Esophagus (tissue), 2 donors: ENCODE results near the gene MCEMP1. TPM values are rescaled to one million over a fixed set of nuclear protein-coding genes. Genes with fewer than 3 reads are reported as not detected.
"Not testable (repeated sequence)": the region's sequence is repeated elsewhere in the genome, so short reads cannot be mapped to it uniquely, and the experiment has no call there.

Source experiments
- H3K27ac ChIP-seq, 2 donors: one replicate each; pipeline ENCODE4 v1.5.1; 2013; ENCODE audit warnings: low read depth in 2 of 2, mild to moderate bottlenecking in 2 of 2, inconsistent platforms in 1 of 2, low read length in 1 of 2, moderate library complexity in 1 of 2
- H3K27me3 ChIP-seq, 2 donors: one replicate each; pipeline ENCODE4 v1.6.1; 2013; ENCODE audit warnings: low read length in 2 of 2, control low read depth in 1 of 2, mild to moderate bottlenecking in 1 of 2; ENCODE audit not compliant: insufficient read depth in 2 of 2, control insufficient read depth in 1 of 2
- H3K36me3 ChIP-seq, 2 donors: one replicate each; pipeline ENCODE4 v1.6.1; 2013; ENCODE audit warnings: low read length in 1 of 2; ENCODE audit not compliant: control insufficient read depth in 2 of 2, insufficient read depth in 2 of 2
- H3K4me1 ChIP-seq, 2 donors: one replicate each; pipeline ENCODE4 v1.6.1; 2013; ENCODE audit warnings: low read length in 1 of 2; ENCODE audit not compliant: control insufficient read depth in 2 of 2, insufficient read depth in 2 of 2
- H3K4me3 ChIP-seq, 2 donors: one replicate each; pipeline ENCODE4 v1.5.1; 2013; ENCODE audit warnings: low read length in 2 of 2, mild to moderate bottlenecking in 2 of 2, low read depth in 1 of 2, moderate library complexity in 1 of 2
- H3K9me3 ChIP-seq, 2 donors: one replicate each; pipeline ENCODE4 v1.6.1; 2013; ENCODE audit warnings: mild to moderate bottlenecking in 2 of 2, low read depth in 1 of 2, low read length in 1 of 2, moderate library complexity in 1 of 2; ENCODE audit not compliant: control insufficient read depth in 2 of 2, insufficient read depth in 1 of 2
- WGBS, 2 donors: extraction: QIAGEN DNeasy Blood & Tissue Kit; methylation state at CpG; one replicate each; pipeline ENCODE4 v1.1.7; 2013; 5-methylcytosine and 5-hydroxymethylcytosine counted together
- polyA plus RNA-seq, 2 donors: library from polyadenylated mRNA; stranded (reverse); fragments of 200-250 nt; gene quantifications; one replicate each; pipeline ENCODE4 v1.2.3, GENCODE V29; 2013
- donor health status: healthy with polysubstance abuse.
- donor health status: Bipolar disorder and iron deficiency.

MCEMP1 gene
- polyA plus RNA-seq, 2 donors = 0.09 to 0.53 TPM

DNA sequence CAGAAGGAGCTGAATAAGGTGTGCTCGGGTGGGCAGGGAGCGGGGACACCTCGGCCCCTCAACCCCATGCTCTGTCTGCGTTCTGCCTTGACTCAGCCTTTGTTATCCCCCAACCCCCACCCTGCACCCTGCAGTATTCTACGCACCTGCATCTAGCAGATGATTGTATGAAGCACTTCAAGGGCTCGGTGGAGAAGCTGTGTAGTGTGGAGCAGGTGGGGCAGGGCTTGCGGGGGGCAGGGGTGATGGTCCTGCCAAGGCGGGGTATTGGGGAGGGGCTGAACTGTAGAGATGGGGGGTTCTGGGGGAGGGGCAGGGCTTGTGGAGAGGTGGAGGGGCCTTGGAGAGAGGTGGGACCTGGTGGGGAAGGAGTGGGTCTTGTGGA lies 33.9 kb upstream of the MCEMP1 start:
- Histone ChIP-seq H3K36me3 (peaks cover 0 to 32% of the 10 kb centered on the region in 2 donors), H3K4me3 (no peak overlapping the region), H3K4me1 (peaks cover 0 to 8% of the 10 kb centered on the region in 2 donors), H3K27ac (no peak overlapping the region), H3K27me3 (no peaks in the 10 kb centered on the region), H3K9me3 (no peaks in the 10 kb centered on the region)
- 95% methylated on average over 8 of the region's 8 CpGs for WGBS, 2 donors

DNA sequence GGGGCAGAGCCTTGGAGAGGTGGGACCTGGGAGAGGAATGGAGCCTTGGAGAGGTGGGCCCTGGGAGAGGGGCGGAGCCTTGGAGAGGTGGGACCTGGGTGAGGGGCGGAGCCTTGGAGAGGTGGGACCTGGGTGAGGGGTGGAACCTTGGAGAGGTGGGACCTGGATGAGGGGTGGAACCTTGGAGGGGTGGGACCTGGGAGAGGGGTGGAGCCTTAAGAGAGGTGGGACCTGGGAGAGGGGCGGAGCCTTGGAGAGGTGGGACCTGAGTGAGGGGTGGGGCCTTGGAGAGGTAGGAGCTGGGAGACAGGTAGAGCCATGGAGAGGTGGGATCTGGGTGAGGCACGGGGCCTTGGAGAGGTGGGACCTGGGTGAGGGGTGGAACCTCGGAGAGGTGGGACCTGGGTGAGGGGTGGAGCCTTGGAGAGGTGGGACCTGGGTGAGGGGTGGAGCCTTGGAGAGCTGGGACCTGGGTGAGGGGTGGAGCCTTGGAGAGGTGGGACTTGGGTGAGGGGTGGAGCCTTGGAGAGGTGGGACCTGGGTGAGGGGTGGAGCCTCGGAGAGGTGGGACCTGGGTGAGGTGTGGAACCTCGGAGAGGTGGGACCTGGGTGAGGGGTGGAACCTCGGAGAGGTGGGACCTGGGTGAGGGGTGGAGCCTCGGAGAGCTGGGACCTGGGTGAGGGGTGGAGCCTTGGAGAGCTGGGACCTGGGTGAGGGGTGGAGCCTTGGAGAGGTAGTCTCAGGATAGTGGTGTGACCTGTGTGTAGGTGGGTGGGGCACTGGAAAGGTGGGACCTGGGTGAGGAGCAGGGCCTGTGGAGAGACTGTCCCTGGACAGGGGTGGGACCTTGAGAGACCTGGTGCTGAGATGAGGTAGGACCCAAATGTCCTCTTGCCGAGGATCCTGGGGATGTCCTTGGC lies 33.0 kb upstream of the MCEMP1 start:
- not testable (repeated sequence) for H3K27ac ChIP-seq, H3K27me3 ChIP-seq, H3K4me1 ChIP-seq, H3K4me3 ChIP-seq, H3K9me3 ChIP-seq
- H3K36me3 ChIP-seq = peaks cover 0 to 32% of the 10 kb centered on the region in 2 donors
- 48 to 86% methylated on average over 9 to 10 of the region's 10 CpGs for WGBS, 2 donors

- H3K4me3 ChIP-seq = no peak overlapping the region
- H3K27ac ChIP-seq = no peak overlapping the region
- no peaks in the 10 kb centered on the region for H3K27me3 ChIP-seq
- no peaks in the 10 kb centered on the region for H3K9me3 ChIP-seq
- 91 to 94% methylated on average over 16 to 20 of the region's 20 CpGs for WGBS, 2 donors
- peaks cover 0 to 8% of the 10 kb centered on the region in 2 donors for H3K4me1 ChIP-seq
- H3K36me3 ChIP-seq = peaks cover 0 to 29% of the 10 kb centered on the region in 2 donors
Measured at GRCh38 chr19:7644550-7644877, 32.4 kb upstream of the MCEMP1 start.

DNA sequence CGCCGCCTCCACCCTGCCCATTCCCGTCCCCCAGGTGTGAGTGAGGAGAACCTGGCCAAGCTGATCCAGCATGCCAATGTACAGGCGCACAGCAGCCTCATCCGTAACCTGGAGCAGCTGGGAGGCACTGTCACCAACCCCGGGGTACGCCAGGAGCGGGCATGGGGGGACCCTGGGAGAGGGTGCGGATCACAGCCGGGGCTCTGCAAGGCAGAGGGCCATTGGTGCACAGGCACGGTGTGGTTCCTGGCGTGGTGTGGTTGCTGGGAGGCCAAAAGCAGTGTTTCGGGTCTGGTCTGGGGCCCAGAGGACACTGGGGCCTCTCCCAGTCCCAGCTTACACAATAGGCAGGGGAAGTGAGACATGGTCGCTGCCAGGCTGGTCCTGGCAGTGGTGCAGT lies 31.7 kb upstream of the MCEMP1 start:
- H3K36me3 ChIP-seq = peaks cover 0 to 23% of the 10 kb centered on the region in 2 donors
- H3K27ac ChIP-seq = no peak overlapping the region
- H3K4me3 ChIP-seq = no peak overlapping the region

GRCh38 chr19:7645656-7646425 lies 31.0 kb upstream of the MCEMP1 start:
- no peaks in the 10 kb centered on the region for H3K27me3 ChIP-seq
- H3K9me3 ChIP-seq = no peaks in the 10 kb centered on the region
- H3K4me1 ChIP-seq = no peaks in the 10 kb centered on the region
- no peak overlapping the region for H3K4me3 ChIP-seq
- H3K27ac ChIP-seq = no peak overlapping the region
- 69 to 80% methylated on average over 20 of the region's 20 CpGs for WGBS, 2 donors
- peaks cover 0 to 19% of the 10 kb centered on the region in 2 donors for H3K36me3 ChIP-seq

More for the DNA sequence above, 31.7 kb upstream of the MCEMP1 start:
- H3K27me3 ChIP-seq = no peaks in the 10 kb centered on the region
- 89 to 94% methylated on average over 14 of the region's 14 CpGs for WGBS, 2 donors
- peaks cover 0 to 2% of the 10 kb centered on the region in 2 donors for H3K4me1 ChIP-seq
- no peaks in the 10 kb centered on the region for H3K9me3 ChIP-seq

DNA sequence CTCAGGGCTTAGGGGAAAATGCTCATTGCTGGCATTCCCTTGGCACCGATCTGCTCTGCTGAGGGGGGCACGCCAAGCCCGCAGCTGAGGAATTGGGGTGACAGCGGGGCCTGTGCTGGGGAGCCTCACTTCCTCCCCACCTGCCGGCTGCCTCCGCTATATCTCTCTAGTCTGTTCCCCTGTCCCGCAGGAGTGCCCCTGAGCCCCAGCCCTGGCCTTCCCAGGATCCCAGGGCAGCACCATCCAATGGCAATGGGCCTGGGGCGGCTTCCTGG lies 30.5 kb upstream of the MCEMP1 start:
- Histone ChIP-seq H3K27me3 (no peaks in the 10 kb centered on the region), H3K36me3 (peaks cover 0 to 19% of the 10 kb centered on the region in 2 donors), H3K4me1 (no peaks in the 10 kb centered on the region), H3K9me3 (no peaks in the 10 kb centered on the region), H3K27ac (no peak overlapping the region), H3K4me3 (no peak overlapping the region)
- 80 to 92% methylated on average over 7 to 8 of the region's 8 CpGs for WGBS, 2 donors

- H3K27me3 ChIP-seq = no peaks in the 10 kb centered on the region
- H3K4me3 ChIP-seq = no peak overlapping the region
- H3K9me3 ChIP-seq = no peaks in the 10 kb centered on the region
- H3K27ac ChIP-seq = no peak overlapping the region
- H3K36me3 ChIP-seq = peaks cover 0 to 17% of the 10 kb centered on the region in 2 donors
- WGBS, 2 donors = 90% methylated on average over 26 of the region's 26 CpGs
- H3K4me1 ChIP-seq = no peaks in the 10 kb centered on the region
Measured at GRCh38 chr19:7647156-7647555, 29.7 kb upstream of the MCEMP1 start.

GRCh38 chr19:7648265-7649014 lies 28.4 kb upstream of the MCEMP1 start:
- no peaks in the 10 kb centered on the region for H3K27me3 ChIP-seq
- 85 to 87% methylated on average over 15 of the region's 15 CpGs for WGBS, 2 donors
- no peak overlapping the region for H3K27ac ChIP-seq
- no peaks in the 10 kb centered on the region for H3K4me1 ChIP-seq
- H3K4me3 ChIP-seq = no peak overlapping the region
- peaks cover 0 to 10% of the 10 kb centered on the region in 2 donors for H3K36me3 ChIP-seq
- H3K9me3 ChIP-seq = no peaks in the 10 kb centered on the region

GRCh38 chr19:7650148-7650547 lies 26.7 kb upstream of the MCEMP1 start:
- 40 to 50% methylated on average over 2 of the region's 2 CpGs for WGBS, 2 donors
- H3K36me3 ChIP-seq = peaks cover 0 to 8% of the 10 kb centered on the region in 2 donors

More at GRCh38 chr19:7650148-7650547, 26.7 kb upstream of the MCEMP1 start:
- Histone ChIP-seq H3K9me3 (no peaks in the 10 kb centered on the region), H3K4me3 (no peak overlapping the region), H3K27ac (no peak overlapping the region), H3K4me1 (no peaks in the 10 kb centered on the region), H3K27me3 (no peaks in the 10 kb centered on the region)
